Stimulated activated CD8-positive, alpha-beta memory T cell treated with anti-CD3 and anti-CD28 coated beads, Interleukin-15, amount 100 ng/mL, for 24 hours (primary cell): ENCODE results near the gene INTS14.
"Not testable (repeated sequence)": the region's sequence is repeated elsewhere in the genome, so short reads cannot be mapped to it uniquely, and the experiment has no call there.

Experiments
- DNase-seq: peaks from one replicate; pipeline ENCODE4 v3.0.0-alpha.2; 2020; ENCODE audit warnings: low read depth

Gene INTS14

DNA sequence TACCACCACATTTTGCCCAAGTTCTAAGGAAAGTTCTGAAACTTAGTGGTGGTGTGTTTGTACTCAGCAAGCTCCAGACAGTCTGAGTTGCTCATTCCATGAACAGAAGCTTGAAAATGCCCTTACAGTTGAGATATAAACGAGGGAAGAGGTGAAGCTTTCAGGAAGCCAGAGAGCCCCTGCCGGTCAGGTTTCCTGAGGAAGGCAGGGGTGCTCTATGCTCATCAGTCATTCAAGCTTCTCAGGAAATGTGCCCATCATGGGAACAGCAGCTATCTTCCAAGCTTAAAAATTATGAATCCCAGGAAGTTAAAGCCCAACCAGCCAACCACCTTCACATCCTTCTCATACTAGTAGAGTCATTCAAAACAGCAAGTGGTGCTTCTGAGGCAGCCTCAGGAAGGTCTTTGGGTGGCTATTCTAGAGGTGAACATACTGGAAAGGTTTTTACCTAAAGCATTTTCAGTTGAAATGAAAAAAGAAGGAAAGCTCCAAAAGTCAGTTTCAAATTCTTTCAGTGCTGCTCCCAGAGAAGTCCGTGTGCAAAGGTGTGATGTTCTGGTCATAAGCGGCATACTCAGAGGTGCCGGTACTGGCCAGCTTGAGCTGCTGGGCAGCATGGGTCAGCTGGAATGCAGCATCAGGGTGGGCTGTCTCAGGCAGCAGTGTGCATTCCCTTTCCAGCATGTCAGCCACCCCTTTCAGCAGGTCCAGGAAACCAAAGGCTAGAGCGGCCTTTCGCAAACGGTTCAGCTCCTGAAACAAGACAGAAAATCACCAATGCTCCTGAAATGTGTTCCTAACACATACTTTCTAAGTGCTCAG is 31.8 kb downstream of the INTS14 start:
- DNase-seq = no peak

DNA sequence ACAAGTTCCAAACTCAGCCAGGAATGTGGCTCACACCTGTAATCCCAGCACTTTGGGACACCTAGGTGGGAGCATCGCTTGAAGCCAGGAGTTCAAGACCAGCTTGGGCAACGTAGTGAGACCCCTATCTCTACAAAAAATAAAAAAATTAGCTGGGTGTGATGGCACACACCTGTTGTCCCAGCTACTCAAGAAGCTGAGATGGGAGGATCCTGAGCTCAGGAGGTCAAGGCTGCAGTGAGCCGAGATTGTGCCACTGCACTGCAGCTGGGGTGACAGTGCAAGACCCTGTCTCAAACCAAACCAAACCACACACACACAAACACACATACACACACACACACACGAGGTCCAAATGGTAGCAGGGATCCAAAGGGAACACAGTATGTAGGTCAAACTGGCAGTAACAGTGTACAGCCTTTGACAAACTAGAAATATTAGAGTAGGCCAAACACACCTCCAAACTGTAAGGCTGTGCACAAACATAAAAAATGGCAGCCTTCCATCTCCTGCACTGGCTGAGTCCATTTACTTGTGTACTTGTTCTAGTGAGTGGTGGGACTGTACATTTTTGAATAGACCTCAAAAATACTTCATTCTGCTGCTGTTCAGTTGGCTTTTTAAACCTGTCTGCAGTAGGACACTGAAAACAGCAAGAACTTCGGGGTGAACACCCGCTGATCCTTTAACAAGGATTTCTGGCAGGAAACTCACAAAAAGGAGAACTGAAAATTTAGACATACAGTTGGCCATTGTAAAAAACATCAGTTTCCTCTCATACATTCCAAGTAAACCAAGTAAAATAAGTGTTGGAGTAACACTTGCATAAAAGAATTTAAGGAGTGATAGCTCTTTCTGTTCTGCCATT is 33.6 kb downstream of the INTS14 start:
- no peak for DNase-seq

DNA sequence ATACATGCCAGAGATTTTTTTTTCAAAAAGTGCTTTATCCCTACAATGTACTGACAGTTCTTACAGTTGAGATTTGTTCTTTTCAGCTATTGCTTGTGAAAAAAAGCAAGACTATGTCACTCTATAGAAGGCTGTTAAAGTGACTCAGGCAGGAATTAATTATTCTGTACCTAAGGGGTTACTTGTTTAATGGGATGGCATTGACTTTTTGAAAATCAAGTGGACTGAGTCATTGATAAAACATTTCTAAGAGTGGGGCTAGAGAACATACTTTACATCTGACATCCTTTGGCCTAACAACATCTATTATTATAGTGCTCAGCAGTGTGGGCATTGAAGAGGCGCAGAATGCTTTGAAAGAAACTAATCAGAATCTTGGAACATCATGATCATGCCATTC is 34.3 kb downstream of the INTS14 start:
- DNase-seq = no peak

DNA sequence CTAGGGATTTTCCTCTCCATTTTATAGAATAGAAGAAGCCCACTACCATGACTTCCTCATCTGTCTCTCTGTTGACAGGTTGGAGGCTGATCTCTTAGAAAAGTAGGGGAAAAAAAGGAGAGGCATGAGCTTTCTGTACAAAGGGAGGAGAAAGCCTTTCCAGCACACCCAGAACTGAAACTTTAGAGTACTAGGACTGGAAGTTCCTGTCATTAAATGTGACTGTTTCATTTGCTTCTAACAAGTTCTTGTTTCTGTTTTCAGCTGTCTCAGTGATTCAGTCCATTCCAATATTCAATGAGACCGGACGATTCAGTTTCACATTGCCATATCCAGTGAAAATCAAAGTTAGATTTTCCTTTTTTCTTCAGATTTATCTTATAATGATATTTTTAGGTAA is 39.0 kb downstream of the INTS14 start:
- no peak for DNase-seq

DNA sequence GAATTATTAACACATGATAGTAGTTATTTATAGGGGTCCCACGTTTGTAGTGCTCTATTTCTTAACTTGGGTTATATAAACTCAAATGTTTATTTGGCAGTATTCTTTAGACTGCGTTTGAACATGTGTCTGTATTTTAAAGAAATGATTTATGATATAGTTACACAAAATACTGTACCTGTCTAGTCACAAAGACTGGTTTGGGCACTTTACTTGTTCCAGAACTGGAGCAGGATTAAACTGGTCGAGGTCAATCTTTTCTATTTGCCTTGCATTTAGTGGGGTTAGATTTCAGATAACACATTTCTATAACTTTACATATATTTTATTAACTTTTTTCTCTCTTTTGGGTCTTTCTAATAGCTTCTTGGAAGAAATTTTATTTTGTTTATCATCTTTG is 41.2 kb downstream of the INTS14 start:
- no peak for DNase-seq

DNA sequence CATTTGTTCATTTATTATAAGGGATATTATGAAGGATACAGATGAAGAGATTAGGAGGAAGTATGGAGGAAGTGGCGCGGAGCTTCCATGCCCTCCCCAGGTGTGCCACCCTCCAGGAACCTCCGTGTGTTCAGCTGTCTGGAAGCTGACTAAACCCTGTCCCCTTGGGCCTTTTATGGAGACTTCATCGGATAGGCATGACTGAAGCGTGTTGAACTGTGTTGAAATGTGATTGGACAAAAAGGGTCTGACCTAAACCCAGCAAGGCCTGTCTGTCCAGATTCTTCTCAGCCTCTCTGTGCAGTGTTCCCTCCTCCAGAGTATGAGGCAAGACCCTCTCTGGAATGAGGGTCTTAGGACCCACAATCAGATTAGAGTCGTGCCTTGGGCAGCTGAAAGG is 49.0 kb downstream of the INTS14 start:
- no peak for DNase-seq

DNA sequence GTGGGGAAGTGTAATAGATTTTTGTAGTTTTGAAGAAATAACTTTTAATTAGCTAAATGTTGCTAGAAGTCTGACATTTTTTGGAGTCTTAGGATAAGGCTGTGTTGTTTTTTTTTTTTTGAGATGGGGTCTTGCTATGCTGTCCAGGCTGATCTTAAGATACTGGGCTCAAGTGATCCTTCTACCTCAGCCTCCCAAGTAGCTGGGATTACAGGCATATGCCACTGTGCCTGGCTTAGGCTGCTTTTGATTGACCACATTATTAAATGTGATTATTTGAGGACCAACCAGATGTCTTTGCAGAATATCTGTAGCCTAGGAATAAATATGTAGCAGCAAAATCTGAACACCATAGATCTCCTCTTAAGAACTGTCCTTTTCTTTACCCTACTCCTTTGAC is 51.0 kb downstream of the INTS14 start:
- DNase-seq = no peak

DNA sequence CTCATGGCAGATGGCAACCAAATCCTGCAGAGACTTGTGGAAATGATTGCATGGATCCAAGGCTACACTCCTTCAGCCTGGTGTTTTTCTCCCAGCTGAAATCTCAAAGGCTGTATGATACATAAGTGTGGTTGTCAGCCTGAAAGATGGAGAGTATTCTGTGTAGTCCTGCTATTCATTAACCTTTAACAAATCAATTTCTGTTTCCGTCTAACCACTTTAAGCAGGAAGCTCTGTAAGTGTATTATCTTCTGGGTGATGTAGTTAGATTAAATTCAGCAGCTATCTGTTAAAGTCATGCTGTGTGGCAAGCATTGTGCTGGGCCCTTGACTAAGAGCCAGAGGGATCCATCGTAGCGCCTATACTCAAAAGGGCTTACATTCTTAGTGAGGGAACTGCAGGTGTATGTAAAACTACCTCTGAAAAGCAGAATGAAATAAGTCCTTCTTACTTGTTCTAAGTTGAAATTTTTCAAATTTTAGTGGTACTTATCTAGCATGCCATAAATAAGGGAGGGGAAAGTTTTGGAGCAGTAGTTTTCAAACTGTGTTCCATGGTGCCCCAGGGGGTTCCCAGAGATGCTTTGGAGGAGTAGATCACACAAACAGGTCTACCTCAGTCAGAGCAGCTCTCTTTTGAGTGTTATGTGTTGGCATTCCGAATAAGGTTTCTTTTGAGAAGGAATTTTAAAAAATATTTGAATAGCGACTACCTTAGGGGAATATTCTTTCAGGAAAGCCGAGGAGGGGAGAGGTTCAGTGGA is 51.8 kb downstream of the INTS14 start:
- DNase-seq = no peak

DNA sequence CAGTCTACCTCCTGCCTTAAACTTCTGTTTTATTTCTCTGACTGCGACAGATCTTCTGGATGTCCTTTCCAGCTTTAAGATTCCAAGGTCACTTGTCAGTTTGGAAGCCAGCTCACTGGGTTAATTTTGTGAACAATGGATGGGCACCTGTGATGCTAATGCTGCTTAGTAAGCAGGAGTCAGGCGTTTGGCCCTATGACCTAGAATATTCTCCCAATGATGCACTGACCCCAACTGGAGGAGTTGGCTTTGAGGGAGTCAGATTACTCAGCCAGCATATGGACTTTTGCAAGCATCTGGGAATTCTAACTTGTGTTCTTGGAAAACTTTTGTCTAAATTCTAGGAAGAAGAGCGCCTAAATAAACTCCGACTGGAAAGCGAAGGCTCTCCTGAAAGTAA is 52.6 kb downstream of the INTS14 start:
- no peak for DNase-seq

DNA sequence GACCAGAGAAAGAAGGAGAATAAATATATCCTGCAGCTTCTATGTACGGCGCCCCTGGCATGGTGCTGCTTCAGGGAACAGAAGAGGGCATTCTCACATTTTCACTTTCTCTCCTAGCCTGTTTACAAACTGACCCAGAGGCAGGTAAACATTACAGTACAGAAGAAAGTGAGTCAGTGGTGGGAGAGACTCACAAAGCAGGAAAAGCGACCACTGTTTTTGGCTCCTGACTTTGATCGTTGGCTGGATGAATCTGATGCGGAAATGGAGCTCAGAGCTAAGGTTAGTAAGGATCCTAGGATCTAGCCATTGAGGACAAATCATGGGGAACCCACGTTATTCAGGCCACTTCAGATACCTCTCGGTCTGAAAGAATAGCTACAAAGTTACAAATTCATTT is 54.3 kb downstream of the INTS14 start:
- no peak for DNase-seq

DNA sequence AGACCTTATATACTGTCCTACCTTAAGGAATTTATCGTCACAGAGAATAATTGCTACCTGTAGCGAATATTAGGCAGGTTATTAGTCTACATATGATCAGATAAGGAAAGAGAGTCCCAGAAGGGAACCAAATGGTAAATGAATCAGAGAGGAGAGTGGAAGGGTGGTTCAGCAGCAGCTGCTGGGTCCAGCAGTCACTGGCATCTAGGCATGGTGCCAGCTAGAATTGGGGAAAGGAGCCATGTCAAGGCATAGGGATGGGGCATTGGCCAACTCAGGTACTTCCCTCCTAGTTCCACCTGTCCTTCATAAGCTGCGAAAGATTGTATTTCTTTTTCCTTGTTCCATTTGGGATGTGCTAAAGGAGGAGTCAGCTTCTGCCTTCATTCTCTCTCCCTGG is 57.2 kb downstream of the INTS14 start:
- DNase-seq = no peak

DNA sequence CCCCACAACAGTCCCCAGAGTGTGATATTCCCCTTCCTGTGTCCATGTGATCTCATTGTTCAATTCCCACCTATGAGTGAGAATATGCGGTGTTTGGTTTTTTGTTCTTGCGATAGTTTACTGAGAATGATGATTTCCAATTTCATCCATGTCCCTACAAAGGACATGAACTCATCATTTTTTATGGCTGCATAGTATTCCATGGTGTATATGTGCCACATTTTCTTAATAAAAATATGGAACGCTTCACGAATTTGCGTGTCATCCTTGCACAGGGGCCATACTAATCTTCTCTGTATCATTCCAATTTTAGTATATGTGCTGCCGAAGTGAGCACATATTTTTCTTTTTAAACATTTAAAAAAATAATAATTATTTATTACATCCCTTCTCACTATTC is 58.1 kb downstream of the INTS14 start:
- not testable (repeated sequence) for DNase-seq

DNA sequence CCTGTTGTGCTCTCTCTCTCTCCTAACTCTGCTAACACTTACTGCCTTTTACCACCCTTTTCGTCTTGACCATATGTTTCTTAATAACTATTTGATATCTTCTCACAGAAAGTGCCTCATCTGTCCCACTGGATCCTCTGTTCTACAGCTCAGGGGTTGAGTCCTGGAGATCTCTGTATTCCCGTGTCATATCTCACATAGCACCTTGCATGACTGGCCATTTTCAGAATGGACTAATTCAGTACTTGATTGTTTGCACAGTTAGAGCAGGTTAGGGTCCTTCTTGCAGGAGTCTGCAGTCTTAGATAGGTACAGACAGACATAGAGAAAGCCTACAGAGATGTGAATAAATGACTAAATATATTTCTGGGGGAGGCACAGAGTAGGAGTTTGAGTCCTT is 59.7 kb downstream of the INTS14 start:
- DNase-seq = no peak

DNA sequence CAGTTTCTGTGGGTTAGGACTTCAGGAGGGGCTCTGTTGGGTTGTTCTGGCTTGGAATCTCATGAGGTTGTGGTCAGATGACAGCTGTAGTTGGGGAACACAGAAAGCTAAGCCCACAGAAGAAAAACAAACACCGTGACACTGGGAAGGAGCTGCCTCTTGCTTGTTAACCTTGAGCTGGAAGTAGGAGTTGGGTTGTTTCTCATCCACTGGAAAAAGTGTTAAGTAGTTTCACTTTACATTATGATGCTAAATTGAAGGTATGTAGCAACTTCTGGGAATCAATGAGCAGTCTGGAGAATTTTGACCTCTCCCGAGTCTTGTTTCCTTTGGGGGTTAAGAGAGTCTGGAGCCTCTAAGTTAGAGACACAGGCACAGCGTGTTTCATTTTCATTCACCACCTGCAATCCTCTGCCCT is 60.2 kb downstream of the INTS14 start:
- DNase-seq = no peak

DNA sequence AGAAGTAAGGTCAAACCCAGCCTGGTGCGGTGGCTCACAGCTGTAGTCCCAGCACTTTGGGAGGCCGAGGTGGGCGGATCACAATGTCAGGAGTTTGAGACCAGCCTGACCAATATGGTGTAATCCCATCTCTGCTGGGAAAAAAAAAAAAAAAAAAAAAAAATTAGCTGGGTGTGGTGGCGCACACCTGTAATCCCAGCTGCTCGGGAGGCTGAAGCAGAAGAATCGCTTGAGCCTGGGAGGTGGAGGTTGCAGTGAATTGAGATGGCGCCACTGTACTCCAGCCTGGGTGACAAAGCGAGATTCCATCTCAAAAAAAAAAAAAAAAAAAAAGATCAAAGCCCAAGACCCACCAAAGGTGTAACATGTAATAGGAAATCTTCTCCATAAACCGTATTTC is 61.6 kb downstream of the INTS14 start:
- DNase-seq = not testable (repeated sequence)

DNA sequence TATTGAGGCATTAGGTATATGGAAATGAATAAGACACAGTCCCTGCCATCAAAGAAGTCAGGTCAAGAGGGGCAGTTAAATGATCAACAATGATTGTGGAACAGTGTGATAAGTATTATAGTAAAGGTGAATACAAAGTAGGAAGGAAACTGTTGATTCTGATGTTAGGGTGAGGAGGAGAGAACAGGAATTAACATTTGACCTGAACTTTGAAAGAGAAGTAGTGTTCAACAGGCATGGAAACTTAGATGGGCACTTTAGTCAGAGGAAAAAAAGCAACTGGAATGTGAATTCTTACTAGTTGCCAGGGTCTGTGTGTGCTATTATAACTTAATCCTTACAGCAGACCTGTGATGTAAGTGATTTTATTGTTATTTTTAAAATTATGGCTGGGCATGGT is 63.1 kb downstream of the INTS14 start:
- no peak for DNase-seq

DNA sequence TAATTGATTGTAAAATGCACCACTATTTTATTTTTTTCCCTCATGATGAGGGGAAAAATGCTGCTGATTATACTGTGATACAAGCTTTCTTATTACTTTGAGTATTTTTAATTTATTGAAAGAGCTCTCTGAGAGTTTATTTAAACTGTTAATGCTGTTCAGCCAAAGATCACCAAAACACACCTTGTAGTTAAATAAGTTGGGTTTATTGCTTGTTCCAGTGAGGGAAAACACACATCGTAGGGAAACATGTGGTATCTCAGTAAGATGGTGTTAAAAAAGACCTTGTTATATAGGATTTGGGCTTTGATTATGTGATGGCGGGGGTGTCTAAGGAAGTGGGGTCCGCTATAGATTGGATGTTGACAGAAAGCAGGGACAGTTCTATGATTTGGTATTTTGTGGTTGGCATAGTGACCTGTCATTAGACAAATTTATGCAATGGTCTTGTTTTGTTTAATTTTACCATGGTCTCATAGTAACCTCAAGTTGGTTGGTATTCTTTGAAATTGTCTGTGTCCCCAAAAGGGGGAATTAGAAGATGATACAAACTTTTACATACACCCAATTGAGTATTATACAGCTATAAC is 69.6 kb downstream of the INTS14 start:
- DNase-seq = no peak

DNA sequence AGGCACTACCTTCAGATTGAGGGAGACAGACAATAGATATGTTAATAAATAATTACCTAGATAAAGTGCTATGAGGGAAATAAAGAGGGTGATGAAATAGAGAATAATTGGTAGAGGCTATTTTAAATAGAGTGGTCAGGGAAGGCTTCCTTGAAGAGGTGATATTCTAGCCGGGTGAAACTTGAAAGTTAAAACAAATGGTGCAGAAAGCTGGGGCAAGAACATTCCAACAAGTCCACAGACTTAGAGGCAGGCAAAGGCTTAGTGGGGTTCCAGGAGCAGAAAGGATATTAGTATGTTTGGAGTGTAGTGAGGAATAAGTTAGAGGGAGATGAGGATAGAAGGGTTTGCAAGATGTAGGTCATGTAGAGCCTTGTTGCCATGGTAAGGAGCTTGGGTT is 70.6 kb downstream of the INTS14 start:
- no peak for DNase-seq

DNA sequence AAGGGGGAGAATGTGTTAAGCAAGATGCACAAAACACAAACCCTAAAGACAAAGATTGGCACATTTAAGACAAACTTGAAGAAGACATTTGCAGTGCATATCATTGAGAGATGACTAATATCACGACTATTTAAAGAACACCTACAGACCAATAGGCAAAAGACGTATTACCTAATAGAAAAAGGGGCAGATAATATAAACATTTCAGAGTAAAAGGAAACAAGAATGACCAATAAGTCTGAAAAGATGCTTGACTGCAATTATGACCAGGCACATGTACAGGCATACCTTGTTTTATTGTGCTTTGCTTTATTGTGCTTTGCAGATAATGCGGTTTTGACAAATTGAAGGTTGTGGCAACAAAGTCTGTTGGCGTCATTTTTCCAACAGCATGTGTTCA is 75.7 kb downstream of the INTS14 start:
- no peak for DNase-seq

DNA sequence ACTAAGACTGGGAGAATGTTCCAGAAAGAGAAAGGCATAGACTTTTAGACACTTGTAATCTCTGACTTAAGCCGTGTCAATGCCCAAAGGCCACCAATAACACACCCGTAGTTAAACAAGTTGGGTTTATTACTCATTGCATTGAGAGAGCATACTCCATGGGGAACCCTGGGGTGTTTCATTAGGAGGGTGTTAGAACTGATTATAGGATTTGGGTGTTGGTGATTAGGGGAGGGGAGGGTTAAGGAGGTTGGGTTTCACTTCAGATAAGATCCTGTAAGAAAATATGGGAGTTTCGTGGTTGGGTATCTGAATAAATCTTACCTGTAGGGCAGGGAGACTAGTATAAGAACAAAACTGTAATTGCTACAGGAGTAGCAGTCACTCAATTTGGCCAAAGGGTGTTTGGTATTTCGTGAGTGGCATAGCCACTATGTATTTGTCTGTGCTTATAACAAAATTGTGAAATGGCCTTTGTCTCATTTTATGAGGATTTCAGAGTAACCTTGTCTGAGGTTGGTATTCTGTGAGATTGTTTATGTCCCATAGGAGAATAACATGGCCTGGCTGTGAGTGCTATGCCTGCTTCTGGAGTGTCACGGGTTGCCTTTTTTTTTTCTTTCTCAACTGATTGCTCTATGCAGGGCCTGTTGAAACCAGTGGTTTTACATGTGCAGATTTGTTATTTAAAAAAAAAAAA is 77.7 kb downstream of the INTS14 start:
- DNase-seq = no peak

DNA sequence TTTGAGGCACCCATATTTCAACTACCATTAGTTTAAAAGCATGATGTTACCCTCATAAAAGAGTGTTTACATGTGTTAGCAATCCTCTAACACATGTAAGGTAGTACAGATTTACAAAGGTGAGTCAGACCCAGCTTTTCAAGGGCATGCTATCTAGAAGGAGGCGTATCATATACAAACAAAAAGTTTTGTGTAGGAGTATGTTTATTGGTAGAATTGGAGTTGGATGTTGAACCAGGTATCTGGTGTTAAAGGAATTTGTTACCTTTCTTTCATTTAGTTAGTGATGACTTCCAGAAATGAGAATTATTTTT is 78.2 kb downstream of the INTS14 start:
- DNase-seq = no peak
